G401.6 (cell line): Measurements from ENCODE around the gene IQSEC3.

Source experiments
- FAIRE-seq: peaks from 2 replicates; lab custom pipeline; 2012; peaks lifted over from hg19 to GRCh38; lab: Jason Lieb, UNC

IQSEC3 gene

DNA sequence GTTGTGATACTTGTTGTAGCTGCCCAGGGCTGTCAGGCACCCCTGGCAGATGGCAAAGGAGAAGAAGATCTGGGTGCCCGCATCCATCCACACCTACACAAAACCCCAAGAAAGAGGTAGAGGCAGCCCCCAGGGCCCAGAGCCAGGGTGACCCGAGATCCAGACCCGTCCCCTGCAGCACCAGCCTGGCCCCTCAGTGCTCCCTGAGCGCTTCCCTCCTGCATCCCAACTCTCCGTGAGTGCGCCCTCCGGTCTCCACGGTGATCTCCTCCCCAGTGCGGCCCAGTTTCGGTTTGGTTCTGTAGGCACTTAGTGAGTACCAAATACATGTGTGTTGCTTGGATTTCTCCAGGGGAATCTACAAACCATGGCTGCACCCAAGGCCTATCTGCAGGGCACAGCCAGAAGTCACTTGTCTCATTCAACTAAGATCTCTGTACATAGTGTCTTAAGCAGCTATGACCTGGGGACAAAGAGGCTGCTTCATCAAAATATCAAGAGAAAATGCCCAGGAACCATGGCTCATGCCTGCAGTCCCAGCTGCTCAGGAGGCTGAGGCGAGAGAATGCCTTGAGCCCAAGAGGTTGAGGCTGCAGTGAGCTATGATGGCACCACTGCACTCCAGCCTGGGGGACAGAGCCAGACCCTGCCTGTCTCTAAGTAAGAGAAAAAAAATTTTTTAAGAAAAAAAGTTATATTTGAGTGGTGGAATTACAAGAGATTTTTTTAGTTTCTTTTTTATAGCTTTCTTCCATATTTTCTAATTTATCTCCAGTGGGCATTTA lies 131.5 kb downstream of the IQSEC3 start:
- FAIRE-seq = no peak

DNA sequence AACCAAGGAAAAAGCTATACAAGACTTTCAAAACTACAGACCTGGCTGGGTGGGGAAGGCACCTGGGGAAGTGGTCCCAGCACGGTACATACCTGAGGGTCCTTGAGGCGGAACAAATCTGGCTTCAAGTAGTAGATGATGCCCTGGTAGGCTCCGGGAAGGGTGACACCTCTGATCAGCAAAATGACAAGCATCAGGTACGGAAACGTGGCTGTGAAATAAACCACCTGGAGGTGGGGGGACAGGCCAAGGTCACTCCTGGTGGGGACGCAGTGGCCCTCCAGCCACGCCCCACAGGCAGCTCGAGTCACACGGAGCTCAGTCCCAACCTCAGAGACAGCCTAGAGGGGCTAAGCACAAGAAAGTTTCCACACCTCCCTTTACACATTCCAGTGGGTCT lies 132.1 kb downstream of the IQSEC3 start:
- no peak for FAIRE-seq

DNA sequence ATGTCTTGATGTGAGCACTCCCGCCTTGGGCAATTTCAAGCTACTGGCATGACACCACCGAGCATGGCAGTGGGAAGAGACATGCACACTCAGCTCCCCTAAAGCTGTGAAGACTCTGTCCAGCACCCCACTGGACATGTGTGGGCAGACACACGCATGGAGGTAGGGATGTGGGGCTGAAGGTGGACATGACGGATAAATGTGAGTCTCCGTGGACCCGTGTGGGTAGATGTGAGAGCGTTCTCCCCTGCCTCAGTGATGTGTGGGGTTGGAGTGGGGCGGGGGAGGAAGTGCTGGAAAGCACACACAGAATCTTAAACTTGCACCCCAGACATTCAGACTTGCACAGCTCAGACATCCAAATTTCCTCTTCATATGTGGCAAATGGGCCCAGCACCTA lies 134.8 kb downstream of the IQSEC3 start:
- no peak for FAIRE-seq

DNA sequence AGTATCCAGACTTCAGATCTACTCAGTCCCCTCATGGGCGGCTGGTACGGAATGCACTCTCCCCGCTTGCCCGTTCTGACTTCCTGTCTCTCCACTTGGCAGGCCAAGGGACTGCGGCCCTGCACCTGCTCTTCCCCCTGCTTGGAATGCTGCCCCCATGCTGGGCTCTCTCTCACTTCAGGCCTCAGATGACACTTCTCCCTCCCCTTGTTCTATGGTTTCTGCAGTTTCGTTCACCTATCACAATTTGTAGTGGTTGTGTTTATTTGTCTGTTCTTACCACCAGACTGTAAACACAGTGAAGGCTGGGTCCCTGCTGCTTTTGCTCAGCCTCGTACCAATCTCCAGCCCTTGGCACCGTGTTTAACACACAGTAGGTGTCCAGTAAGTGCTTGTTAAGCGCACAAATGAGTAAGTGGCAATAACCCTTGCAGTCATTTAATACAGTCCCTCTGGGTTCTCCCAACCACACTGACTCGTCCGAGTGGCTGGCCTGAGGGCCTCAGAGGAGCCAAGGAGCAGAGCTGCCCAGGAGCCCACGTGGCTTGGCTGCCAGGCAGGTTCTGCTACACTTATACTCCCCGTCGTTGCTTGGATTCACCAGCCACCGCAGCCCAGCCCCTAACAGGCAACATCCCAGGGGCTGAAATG lies 135.6 kb downstream of the IQSEC3 start:
- FAIRE-seq = no peak

DNA sequence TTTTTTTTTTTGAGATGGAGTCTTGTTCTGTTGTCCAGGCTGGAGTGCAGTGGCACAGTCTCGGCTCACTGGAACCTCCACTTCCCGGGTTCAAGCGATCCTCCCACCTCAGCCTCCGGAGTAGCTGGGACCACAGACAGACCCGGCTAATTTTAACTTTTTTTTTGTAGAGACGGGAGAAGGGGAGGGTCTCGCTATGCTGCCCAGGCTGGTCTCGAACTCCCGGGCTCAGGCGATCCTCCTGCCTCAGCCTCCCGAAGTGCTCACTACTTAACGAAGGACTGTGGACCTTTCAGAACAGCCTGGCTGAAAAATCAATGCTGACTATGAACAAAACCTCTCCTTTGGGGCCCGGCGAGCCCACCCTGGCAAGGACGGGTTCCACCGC lies 136.5 kb downstream of the IQSEC3 start:
- FAIRE-seq = no peak

DNA sequence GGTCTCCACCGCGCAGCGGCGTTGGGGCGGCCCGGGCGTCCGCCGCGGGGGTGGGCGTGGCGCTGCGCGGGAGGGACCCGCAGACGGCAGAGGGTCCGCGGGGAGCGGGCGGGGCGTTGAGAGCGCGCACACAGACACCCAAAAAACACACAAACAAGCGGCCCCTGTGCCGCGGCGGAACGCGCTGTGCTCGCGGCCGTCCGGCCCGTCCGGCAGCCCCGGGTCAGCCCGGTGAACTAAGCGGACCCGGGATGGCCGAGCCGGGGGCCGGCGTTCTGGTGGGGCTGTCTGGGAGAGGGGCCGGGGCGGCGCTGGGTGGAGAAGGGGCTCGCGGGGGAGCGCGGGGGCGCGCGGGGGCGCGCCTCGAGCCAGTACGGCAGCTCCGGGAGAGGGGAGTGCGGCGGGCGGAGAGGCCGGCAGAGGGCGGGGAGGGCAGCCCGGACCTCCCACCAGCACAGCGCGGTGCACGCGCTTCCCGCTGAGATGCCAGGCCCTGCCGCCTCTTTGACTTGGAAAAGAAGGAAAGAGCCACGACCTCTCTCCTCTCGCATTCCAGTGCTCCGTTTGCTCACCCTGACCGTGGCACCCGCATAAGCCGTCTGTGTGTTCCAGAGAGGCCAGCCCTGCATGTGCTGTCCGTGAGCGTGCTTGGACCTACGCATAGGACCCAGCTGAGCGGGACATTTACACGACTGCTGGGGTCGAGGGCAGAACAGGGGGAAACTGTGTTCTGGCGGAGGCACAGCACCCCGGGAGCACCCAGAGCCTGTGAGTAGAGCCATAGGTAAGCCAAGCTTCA lies 137.1 kb downstream of the IQSEC3 start:
- FAIRE-seq = no peak

DNA sequence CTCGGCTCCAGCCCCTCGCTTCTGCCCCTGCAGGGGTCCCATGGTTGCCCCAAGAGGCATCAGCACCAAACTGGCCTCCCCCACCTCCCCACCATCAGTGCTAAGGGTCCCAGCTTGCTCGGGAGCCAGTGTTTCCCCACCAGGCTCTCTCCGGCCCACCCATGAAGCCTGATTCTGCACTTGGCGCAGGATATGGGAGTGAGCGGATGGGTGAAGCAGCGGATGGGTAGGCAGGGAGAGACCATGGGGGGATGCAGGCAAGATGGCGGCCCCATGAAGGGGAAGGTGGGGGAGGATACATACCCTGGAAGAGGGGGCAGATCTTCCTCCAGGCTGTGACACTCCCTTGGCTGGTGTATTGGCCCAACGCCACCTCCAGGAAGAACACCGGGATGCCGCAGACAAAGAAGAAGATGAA lies 137.7 kb downstream of the IQSEC3 start:
- FAIRE-seq = no peak

DNA sequence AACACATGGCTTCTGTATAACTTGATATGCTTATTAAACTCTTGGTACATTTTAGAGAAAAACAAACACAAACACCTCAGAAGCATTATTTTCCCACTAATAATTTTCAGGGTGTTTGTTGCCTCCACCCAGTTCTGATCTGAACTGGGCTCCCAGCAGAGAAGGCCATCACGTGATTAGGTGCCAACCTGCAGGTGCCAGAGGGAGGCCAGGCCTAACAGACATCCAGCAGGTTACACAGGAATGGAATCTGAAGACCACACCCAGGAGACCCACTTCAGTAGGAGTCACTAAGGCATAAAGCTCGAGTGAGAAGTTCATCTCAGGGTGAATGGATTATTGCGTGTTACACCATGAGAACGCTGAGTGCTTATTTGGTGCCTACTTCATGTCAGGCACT lies 138.5 kb downstream of the IQSEC3 start:
- no peak for FAIRE-seq

DNA sequence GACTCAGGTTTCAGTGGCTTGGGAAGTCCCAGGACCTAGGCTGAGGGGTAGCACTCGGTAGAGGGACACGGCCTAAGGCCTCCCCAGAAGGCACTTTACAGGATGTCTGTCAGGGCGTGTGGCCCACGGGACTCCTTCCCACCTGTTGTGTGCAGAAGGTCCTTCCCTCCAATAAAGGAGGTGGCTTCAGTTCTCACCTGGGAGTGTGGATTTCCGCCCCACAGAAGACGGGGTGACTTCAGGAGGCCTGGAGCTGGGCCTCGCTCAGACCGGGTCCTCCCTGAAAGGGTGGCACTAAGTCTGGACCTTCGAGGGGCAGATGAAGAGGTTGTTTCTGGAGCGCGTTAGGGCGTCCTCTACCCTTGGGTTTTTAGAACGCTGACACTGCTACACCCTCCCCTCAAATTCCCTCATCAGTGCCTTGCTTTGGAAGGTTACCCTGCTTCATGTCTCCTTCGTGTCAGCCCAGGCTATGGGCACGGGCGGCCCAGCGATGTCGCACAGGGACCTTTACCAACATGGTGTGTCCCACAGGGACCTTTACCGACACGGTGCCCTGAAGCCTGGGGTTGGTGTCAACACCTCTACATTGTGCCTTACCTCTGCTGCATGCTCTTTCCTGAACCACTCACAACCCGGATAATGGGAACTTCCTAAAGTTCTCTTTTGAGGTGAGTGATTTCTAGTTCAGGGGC lies 140.3 kb downstream of the IQSEC3 start:
- FAIRE-seq = no peak

DNA sequence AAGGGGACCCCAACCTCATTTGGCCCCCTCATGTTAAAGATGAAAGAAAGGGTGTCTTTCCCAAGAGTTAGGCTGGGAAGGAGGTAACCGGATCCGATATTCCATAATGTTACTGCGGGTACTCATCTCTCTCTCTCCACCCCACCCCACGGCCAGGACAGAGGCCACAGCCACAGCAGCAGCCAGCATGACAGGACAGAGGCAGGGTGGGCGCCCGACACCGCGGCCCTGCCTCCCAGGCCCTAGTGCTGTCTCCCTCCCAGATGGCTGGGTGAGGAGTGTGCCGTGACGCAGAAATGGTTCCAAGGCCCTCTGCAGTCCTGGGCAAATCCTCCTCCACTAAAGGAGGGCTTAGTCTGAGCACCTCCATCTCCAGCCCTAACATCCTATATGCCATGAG lies 141.2 kb downstream of the IQSEC3 start:
- no peak for FAIRE-seq

DNA sequence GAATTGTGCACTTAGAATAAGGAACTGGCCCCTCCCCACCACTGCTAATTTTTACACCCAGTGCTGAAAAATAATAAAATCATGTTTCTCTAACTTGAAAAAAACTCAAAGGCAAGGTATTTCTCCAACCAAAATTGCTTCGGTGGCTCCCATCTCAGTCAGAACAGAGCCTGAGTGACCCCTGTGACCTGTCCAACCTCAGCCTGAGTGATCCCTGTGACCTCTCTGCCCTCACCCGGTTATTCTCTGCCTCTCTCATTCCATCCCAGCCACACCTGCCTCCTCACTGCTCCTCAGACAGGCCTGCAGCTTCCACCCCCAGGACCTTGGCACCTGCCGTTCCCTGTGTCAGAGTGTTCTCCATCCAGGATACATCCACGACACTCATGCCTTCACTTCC lies 142.2 kb downstream of the IQSEC3 start:
- no peak for FAIRE-seq

DNA sequence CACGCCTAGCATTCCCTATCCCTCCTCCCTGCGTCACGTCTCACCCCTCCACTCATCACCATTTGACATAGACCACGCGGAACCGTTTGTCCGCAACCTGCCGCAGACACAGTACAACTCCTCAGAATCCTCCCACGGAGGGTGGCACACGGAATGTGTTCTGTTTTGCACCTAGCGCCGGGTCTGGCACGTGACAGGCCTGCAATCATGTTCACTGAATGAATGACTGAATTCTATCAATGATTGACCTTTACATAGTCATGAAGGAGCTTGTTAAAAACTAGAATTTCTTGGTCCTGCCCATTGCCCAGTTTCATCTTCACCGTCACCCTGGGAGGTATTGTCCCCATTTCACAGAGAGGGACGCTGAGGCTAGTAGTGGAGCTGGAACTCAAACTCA lies 142.7 kb downstream of the IQSEC3 start:
- FAIRE-seq = no peak

DNA sequence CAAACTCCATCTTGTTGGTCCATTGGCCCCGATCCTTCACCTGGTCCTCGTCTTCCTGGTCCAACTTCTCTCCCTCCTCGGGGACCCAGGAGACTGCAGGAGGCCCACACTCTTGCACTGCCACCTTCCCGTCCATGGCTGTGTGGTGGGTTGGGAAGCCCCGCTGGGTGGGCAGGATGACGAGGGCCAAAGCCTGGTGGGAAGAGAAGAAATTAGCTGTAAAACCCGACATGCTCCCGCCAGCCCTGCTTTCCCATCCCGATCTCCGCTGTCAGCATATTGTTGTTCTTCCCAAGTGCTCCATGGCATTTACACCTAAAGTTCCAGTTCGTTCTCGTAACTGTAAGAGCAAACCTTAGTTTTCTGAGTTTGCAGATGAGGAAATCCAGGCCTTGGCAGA lies 143.3 kb downstream of the IQSEC3 start:
- no peak for FAIRE-seq

DNA sequence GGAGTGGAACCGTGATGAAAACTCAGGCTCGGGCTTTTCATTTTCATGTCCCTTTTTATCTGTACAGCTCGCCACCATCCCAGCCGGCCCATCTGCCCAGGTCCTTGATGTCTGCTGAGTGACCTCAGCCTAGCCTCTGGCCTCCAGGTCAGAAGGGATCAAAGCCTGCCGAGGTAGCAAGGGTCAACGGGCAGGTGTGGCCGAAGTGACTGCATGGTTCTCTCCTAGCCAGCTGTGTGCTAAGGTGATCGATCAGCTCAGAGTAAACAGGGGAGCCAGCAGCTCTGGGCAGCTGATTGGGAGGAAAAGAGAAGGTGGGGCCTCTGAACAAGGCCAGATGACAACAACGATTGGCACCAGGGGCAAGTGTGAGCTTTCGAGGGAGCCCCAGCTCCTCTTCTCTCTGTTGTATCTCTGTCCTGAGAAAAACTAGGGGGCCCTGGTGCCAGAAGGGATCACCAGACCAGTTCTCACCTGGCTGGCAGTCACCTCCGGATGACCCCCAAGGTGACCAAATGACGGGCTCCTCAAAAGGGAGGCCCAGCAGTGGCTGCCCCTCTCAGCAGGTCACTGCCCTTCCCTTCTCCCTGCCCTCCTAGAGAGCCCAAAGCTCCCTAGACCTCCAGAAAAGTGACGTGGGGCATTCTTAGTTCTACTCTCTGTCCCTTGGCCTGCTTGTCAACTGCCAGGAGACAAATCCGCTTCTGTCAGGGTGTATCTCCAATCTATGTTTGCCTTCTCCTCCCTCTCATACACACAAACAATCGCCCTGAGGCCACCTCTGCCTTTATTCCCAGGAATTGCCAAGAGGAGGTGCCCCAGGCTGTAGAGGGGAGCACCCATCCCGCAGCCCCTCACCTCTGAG lies 143.9 kb downstream of the IQSEC3 start:
- no peak for FAIRE-seq

DNA sequence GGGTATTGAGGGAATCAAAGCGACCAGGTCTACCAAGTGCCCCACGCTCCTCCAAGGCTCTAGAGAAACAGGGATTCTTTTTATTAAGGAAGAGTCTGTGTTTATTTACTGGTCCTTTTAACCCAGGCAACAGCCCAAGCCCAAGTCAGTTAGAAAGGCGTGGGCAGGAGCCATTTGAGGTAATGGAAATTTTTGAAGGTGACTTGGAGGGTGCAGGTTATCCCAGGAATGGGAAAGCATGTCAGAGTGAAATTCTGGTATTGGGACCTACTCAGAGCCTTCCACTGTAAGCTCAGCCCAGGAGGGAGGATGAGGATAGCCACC lies 144.5 kb downstream of the IQSEC3 start:
- FAIRE-seq = no peak

DNA sequence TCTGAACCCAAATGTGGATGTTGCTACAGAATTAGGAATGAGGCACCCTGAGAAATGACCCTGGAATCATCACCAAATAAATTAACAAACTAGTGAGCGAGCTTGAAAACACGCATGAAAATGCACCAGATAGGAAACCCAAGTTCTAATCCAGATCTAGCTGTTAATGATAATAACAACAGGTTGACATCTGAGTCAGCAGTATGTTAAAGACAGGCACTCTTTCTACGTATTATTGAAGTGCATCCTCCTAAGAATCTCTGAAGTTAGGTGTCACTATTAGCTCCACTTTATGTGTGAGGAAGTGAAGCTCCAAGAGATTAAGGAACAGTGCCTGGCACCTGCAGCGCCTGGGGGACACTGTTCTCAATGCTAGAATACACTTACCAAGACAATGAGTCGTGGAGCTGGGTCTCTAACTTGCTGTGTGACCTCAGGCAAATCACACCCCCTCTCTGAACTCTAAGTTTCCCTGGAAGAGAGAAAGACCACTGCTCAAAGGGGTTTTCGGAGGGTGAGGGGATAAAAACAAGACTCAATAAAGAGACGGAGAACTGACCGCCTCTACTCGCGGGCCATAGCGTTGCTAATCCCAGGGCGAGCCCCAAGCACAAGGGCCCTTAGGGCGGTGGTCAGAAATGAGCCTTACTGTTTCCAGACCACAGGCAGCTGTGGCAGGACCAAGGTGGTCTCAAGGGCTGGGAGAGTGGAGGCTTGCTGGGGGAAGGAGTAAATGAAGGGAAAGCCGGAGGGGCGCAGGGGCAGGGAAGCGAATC lies 145.3 kb downstream of the IQSEC3 start:
- FAIRE-seq = no peak

DNA sequence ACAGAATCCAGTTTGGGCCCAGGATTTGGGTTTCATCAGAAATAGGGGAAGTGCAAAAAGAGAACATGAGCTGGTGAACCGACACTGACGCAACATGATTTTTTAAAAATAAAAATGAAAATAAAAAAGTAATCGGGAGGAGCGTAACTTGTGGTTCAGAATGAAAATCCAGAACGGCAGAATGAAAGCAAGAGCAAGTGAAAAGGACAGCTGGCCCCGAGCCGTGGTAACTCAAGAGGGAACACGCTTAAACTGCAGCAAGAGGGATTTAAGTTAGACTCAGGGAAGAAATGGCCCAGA lies 145.8 kb downstream of the IQSEC3 start:
- FAIRE-seq = no peak

DNA sequence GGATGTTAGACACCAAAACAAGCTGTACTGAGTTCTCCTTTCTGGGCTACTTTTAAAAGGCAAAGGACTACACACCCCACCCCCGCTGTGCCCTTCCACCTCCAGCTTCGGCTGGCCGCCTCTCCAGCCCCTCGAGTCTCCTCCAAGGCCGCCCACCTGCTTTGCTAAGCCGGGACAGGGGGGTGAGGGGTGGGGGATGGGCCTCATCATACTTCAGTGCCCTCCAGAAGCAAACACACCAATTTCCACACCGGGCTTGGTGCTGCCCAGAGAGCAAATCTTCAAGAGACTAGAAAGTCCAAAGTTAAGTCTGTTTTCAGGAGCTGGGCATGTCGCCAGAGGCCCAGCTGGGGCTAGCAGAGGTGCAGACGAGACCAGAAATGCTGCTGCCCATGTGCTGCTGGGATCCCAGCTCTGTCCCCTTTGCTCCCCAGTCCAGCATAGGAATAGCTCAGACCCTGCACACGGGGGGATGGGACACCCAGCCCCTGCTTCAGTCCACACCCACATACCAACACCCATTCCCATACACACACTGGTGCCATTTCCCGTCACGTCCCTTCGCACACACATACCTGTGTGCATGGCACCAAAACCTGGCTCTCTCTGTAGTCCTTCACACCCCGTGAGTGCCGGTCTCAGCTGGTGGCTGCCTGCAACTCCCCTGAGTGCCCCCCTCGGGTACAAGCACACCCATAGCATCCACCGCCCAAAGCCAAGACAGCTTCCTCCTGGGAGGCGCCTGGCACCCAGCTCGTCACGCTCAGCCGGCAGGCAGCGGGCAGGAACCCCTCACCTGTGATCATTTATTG lies 146.4 kb downstream of the IQSEC3 start:
- no peak for FAIRE-seq

DNA sequence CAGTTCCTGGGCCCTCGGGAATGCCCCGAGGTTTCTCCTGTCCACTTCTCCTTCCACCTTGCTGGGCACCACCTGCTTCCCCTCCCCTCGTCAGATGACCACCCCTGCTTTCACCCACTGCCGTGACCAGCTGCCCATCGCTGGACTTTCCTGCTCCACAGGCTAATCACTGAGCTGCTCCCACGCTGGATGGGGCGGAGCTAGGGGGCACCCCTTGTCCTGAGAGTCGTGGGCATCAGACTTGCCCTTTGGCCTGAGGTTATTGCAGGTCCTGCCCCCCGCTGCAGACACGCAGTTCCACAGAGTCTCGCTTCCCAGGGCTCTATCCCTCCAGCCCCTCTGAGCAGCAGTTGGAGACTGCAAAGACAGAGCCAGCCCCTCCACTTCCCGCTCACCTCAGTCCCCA lies 147.0 kb downstream of the IQSEC3 start:
- no peak for FAIRE-seq

DNA sequence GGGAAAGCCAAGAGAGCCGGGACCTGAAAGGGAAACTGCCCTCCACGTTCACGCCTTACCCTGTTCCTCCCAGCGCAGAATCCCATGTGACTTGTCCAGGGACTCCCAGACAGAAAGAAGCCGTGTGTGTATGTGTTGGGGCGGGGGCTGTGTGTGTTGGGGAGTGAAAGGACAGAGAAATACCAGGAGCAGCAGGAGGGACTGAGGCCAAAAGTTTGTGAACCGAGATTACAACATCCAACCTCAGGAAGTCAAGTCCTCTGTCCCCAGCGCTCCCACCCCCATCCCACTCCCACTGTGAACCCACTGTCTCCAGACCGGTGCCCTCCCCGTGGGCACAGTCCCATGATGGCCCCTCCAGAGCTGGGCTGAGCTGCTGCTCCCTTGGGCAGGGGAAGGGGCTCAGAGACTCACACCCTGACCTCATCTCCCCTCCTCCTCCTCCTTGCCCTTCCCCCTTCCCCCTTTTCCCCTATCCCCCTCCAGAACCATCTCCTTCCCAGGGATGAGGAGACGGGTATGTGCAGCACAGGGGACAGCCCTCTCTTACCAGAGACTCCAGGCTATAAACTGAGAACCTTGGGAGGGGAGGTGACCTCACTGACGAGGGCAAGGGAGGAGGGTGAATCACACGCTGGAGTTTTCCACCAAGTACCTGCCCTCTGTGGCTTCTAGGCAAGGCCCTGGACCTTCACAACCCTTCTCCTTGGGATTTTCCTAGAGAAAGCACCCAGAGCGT lies 147.6 kb downstream of the IQSEC3 start, which contains the start of gene SLC6A12:
Gene SLC6A12, minus strand, starts transcription at position 155 of the 739 bp plus-strand sequence. CDS start 4,171 bp downstream, outside the sequence.
- FAIRE-seq = no peak
